Muscle layer of duodenum (tissue), 2 donors: ENCODE results near the gene ERC2.

Source experiments
- H3K27ac ChIP-seq: one replicate; pipeline ENCODE4 v1.7.0; 2013; ENCODE audit warnings: mild to moderate bottlenecking, low read length
- H3K27me3 ChIP-seq: one replicate; pipeline ENCODE4 v1.7.0; 2013; ENCODE audit warnings: low read depth, mild to moderate bottlenecking, control low read depth, low read length
- H3K36me3 ChIP-seq, 2 donors: one replicate each; pipeline ENCODE4 v1.7.0; 2013; ENCODE audit warnings: low read length in 2 of 2, control low read depth in 1 of 2, mild to moderate bottlenecking in 1 of 2; ENCODE audit not compliant: insufficient read depth in 2 of 2, control insufficient read depth in 1 of 2
- H3K4me1 ChIP-seq, 2 donors: one replicate each; pipeline ENCODE4 v1.7.0; 2013; ENCODE audit warnings: low read length in 2 of 2, mild to moderate bottlenecking in 2 of 2, control low read depth in 1 of 2, moderate library complexity in 1 of 2; ENCODE audit not compliant: insufficient read depth in 2 of 2, control insufficient read depth in 1 of 2
- H3K4me3 ChIP-seq, 2 donors: one replicate each; pipeline ENCODE4 v1.7.0; 2013; ENCODE audit warnings: low read length in 2 of 2, low read depth in 1 of 2, mild to moderate bottlenecking in 1 of 2
- H3K9me3 ChIP-seq, 2 donors: one replicate each; pipeline ENCODE4 v1.7.0; 2013; ENCODE audit warnings: low read length in 2 of 2, control low read depth in 1 of 2, mild to moderate bottlenecking in 1 of 2; ENCODE audit not compliant: control insufficient read depth in 1 of 2
- donor health status: healthy.

The ERC2 gene

DNA sequence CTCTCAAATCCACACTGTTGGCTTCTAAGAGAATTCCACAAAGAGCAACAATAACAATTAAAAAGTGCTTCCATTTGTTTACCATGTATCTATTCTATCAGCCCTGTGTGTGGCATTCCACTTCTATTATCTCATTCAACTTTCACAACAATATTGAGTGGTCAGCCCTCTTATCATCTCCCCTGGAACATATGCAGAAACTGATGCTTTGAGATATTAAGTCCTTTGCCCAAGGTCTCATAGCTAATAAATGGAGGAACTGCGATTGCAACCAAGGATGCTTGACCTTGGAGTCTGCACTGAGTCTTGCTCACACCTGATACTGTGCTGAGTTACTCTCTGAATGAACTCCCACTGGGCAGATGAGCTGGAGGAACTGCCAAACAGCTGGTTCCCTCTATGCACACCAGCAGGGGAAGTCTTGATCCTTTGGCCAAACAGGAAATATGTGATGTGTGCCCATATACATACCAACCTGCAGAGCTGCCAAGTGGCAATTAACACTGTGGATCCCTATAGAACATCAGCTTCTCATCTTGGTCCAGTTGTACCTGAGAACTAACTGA, 836.4 kb downstream of the ERC2 start:
- Histone ChIP-seq H3K4me3 (no peak overlapping the region), H3K9me3 (no peaks in the 10 kb centered on the region), H3K27me3 (no peaks in the 10 kb centered on the region), H3K36me3 (no peaks in the 10 kb centered on the region), H3K4me1 (no peaks in the 10 kb centered on the region), H3K27ac (no peak overlapping the region)

DNA sequence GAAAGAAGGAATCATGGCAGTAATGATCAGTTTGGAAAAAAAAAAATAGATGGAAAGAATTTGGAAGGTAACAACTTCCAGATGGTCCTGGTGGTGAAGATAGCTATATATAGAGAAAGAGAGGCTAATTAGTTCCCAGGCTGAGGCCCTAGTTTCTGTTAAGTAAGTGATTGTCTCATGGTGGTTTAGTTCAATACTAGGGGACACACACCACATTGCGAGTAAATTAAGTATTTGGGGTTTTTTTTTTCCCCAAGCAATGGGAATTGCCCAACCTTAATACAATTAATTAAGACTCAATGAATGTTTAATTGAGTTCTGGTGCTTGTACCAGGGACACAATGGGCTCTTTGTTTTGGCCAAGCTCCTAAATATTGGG, 837.4 kb downstream of the ERC2 start:
- H3K9me3 ChIP-seq: no peaks in the 10 kb centered on the region
- no peaks in the 10 kb centered on the region for H3K27me3 ChIP-seq
- H3K27ac ChIP-seq: no peak overlapping the region
- no peak overlapping the region for H3K4me3 ChIP-seq
- H3K4me1 ChIP-seq: no peaks in the 10 kb centered on the region
- H3K36me3 ChIP-seq: no peaks in the 10 kb centered on the region

DNA sequence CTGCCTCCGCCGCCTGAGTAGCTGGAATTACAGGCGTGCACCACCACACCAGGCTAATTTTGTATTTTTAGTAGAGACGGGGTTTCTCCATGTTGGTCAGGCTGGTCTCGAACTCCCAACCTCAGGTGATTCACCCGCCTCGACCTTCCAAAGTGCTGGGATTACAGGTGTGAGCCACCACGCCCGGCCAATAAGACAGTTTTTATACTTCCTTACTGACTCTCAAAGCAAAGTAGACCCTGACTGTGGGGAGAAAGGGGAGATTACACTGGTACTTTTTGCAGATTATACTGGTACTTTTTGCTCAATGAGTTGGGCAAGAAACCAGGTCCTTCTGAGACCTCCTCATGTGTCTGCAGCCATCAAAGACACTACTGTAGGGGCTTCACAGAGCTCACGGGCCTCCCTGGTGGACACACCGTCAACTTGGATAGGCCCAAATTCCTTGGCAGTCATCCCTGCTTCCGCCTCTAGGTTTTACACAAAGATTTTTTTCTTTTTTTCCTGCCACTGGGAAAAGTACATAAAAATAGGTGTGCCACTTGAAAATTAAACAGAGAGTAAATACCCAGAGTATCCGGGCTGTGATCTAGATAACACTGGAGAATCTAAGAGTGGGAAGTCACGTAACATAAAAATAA, 837.9 kb downstream of the ERC2 start:
- Histone ChIP-seq H3K9me3 (no peaks in the 10 kb centered on the region), H3K27me3 (no peaks in the 10 kb centered on the region), H3K4me3 (no peak overlapping the region), H3K36me3 (no peaks in the 10 kb centered on the region), H3K27ac (no peak overlapping the region), H3K4me1 (no peaks in the 10 kb centered on the region)

DNA sequence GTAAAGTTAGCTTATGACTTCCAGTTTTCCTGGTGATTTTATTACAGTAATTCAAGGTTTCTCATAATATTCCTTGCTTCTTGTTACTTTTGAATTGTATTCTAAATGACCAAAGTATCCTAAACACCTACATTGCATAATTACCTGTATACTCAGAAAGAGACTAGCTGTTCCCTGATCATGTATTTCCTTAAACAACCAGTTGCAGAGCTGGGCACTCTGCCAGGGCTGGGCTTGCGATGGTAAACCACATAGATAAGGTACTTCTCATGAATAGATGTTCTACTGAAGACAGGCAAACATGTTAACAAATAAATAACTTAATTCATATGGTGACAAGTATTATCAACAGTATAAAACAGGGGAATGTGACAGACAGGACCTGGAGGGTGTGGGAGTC, 838.8 kb downstream of the ERC2 start:
- Histone ChIP-seq H3K4me3 (no peak overlapping the region), H3K36me3 (no peaks in the 10 kb centered on the region), H3K27me3 (no peaks in the 10 kb centered on the region), H3K4me1 (no peaks in the 10 kb centered on the region), H3K27ac (no peak overlapping the region), H3K9me3 (no peaks in the 10 kb centered on the region)

DNA sequence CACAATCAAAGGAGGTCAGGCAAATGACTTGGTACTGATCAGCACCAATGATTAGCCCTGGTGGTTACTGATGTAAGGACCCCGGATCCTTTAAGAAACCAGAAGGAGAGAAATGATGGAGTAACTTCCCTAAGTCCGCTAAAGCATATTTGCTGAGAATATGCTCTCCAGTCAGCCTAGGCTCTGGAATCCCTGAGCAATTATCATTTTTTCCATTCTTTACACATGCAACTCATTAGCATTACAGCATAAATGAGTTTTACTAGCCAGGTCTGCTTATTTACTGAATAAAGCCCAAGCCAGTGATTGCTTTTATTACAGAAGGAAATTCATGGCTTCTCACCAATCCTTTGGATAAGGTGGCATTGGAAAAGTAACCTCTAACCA, 842.0 kb downstream of the ERC2 start:
- H3K27me3 ChIP-seq: no peaks in the 10 kb centered on the region
- no peak overlapping the region for H3K27ac ChIP-seq
- H3K4me3 ChIP-seq: no peak overlapping the region
- H3K4me1 ChIP-seq: no peaks in the 10 kb centered on the region
- no peaks in the 10 kb centered on the region for H3K36me3 ChIP-seq
- H3K9me3 ChIP-seq: no peaks in the 10 kb centered on the region

DNA sequence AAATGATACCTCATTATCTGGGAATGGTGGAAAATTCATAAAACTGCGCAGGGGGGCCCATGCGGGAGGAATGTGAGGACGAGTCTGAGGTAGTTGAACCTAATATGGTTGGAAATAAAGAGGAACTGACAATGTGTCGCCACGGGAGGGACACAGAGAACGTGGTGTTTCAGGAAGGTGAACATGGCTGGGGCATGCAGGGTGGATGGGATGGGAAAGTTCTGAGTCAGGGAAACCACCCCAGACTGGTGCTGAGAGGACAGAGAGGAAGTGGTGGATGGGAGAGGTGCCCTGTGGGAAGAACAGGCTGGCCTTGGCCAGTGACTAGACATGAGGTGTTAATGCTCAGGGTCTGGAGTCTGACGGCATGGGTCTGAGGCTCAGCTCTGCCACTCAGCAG, 844.0 kb downstream of the ERC2 start:
- no peaks in the 10 kb centered on the region for H3K36me3 ChIP-seq
- H3K4me1 ChIP-seq: no peaks in the 10 kb centered on the region
- no peak overlapping the region for H3K4me3 ChIP-seq
- no peaks in the 10 kb centered on the region for H3K27me3 ChIP-seq
- H3K9me3 ChIP-seq: no peaks in the 10 kb centered on the region
- no peak overlapping the region for H3K27ac ChIP-seq

DNA sequence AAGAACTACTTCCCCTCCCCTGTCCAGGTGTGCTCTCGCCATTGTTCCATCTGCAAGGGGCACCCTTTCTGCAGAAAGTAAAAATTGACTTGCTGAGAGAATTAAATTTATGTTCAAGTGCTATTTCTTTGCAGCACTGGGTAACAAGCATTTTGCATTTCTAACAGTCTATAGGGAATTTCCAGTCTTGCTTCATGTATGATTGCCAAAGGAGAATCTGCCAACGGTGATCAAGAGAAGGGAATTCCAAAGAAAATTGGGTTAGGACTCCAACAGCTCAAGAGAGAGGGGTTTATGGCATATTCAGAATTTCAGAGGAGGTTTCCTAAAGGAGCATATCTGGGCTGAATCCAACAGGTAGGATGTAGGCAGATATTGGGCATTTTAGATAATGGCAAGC, 844.5 kb downstream of the ERC2 start:
- Histone ChIP-seq H3K36me3 (no peaks in the 10 kb centered on the region), H3K4me1 (no peaks in the 10 kb centered on the region), H3K27ac (no peak overlapping the region), H3K4me3 (no peak overlapping the region), H3K9me3 (no peaks in the 10 kb centered on the region), H3K27me3 (no peaks in the 10 kb centered on the region)

DNA sequence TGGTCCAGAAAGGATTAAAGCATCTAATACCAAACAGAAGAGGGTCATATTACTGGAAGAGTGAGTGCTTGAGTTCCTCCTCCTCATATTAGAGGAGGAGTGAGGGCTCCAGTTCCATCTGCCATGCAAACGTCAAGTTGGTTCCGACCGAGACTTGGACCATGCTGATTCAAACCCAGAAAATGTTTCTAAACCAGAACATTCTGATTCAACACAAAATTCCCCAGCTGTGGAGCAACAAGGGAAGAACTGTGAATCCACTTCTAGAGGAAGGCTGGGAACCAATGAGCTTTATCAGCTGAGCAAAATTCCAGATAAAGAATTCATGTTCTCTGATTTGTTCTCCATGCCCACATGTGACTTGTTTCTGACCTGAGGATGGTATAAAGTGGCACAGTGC, 845.5 kb downstream of the ERC2 start:
- no peak overlapping the region for H3K27ac ChIP-seq

DNA sequence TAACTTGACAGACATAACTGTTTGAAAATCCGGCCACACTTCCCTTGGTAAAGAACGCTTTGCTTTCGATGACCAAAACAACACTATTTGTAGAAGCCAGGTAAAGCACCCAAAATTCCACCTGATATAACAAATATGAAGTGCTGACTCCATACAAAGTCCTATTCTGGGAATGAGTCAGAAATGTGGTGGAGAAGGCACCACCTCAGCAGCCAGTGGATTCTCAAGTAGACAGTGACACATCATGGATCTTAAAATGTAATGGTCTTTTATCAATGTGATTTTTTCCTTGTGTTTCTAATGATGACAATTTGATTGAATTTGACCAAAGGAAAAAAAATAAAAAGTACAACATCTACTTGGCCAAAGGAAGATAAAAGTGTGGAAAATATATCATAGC, 846.2 kb downstream of the ERC2 start:
- Histone ChIP-seq H3K4me3 (no peak overlapping the region), H3K27ac (no peak overlapping the region), H3K9me3 (no peaks in the 10 kb centered on the region), H3K36me3 (no peaks in the 10 kb centered on the region), H3K27me3 (no peaks in the 10 kb centered on the region), H3K4me1 (no peaks in the 10 kb centered on the region)

More for the DNA sequence above, 845.5 kb downstream of the ERC2 start:
- H3K36me3 ChIP-seq: no peaks in the 10 kb centered on the region
- H3K4me1 ChIP-seq: no peaks in the 10 kb centered on the region
- no peak overlapping the region for H3K4me3 ChIP-seq
- H3K9me3 ChIP-seq: no peaks in the 10 kb centered on the region
- H3K27me3 ChIP-seq: no peaks in the 10 kb centered on the region

DNA sequence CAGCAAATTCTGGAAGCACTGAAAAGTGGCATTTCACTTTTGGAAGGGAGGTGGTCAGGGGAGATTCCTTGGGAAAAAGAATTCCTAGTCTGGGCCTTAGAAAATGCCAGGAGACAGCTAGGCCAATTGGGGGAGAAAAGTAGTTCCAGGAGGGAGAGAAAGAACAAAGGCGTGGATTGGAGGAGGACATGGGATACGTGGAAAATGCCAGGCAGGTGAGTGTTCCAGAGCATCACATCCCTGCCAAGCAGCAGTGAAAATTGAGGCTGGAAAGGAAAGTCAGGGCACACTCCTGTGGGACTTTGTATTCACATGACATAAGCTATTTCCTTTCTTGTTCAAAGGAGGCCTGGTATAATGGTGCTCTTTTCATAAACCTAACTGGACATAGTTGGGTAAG, 846.6 kb downstream of the ERC2 start:
- Histone ChIP-seq H3K36me3 (no peaks in the 10 kb centered on the region), H3K4me3 (no peak overlapping the region), H3K27me3 (no peaks in the 10 kb centered on the region), H3K27ac (no peak overlapping the region), H3K4me1 (no peaks in the 10 kb centered on the region), H3K9me3 (no peaks in the 10 kb centered on the region)

DNA sequence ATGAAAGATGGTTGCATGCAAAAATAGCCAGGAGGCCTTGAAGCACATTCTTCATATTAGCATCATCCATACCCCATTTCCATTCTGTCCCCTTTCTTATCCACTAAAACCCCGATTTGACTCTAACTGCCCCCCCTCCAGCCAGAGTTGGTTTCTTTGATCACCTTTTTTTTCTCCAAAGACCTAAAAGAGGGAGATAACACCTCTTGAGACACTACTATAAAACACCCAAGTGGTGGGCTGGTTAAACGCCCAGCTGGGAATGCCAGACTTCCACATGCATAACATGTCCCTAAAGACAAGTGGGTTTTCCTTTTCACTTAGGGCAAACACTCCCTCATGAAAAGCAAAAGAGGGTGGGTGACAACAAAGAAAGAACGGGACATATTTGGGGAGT, 847.2 kb downstream of the ERC2 start:
- Histone ChIP-seq H3K9me3 (no peaks in the 10 kb centered on the region), H3K36me3 (no peaks in the 10 kb centered on the region), H3K27me3 (no peaks in the 10 kb centered on the region), H3K27ac (no peak overlapping the region), H3K4me3 (no peak overlapping the region), H3K4me1 (no peaks in the 10 kb centered on the region)

DNA sequence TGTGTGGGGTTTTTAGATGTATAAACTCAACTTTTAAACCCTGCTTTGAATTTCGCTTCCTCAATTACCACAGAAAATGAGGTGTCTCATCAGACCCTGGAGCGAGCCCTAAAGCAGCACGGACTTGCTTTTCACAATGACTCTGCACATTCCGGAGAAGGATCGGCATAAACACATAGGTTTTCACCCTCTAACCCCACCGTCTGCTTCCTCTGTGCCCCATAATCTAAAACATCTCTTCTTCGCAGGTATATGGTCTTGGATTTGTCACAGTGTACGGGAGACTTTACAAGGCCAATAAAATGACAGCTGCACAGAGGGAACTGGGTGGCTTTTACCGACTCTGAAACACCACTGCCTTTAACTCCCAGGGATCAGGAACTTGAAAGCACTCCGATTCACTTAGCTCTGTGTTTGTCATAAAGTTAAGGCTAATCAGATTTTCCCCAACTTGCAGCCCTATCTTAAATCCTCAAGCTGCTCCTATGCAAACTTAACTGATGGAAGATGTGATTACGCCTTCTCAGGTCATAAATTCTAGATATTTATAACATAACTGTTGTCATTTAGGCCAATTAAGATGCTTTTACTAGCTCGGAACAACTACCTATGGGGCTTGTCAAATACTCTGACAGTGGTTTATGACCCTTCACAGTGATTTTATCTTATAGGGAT, 847.8 kb downstream of the ERC2 start:
- H3K4me3 ChIP-seq: no peak overlapping the region

More for the DNA sequence above, 847.8 kb downstream of the ERC2 start:
- no peaks in the 10 kb centered on the region for H3K9me3 ChIP-seq
- no peaks in the 10 kb centered on the region for H3K36me3 ChIP-seq
- H3K4me1 ChIP-seq: no peaks in the 10 kb centered on the region
- no peak overlapping the region for H3K27ac ChIP-seq
- H3K27me3 ChIP-seq: no peaks in the 10 kb centered on the region
